Vagina (tissue), 2 donors: ENCODE results near the gene FFAR3. TPM values are rescaled to one million over a fixed set of nuclear protein-coding genes. Genes with fewer than 3 reads are reported as not detected.

Source experiments
- DNase-seq, 2 donors: peaks; one replicate each; pipeline ENCODE4 v3.0.0-alpha.2; 2017; ENCODE audit errors: extremely low spot score in 2 of 2
- H3K27ac ChIP-seq: fragments of 200-600 bp; sonication (generic); one replicate; pipeline ENCODE4 v1.5.1; 2019
- H3K27me3 ChIP-seq: fragments of 200-600 bp; sonication (generic); one replicate; pipeline ENCODE4 v1.5.1; 2019
- H3K36me3 ChIP-seq, 2 donors: fragments of 200-600 bp; sonication (generic); one replicate each; pipeline ENCODE4 v1.5.1; 2017 to 2019
- H3K4me1 ChIP-seq: fragments of 200-600 bp; sonication (generic); one replicate; pipeline ENCODE4 v1.5.1; 2019
- H3K4me3 ChIP-seq, 2 donors: fragments of 200-600 bp; sonication (generic); 1 replicate in 1 of 2; 2 replicates in 1 of 2; pipeline ENCODE4 v1.5.1; 2016 to 2019
- H3K9me3 ChIP-seq: fragments of 200-600 bp; sonication (generic); one replicate; pipeline ENCODE4 v1.5.1; 2019
- CTCF ChIP-seq, 3 experiments: fragments of 450-650 bp in 2 of 3; fragments of 200-600 bp in 1 of 3; sonication (generic) in 1 of 3; IDR thresholded peaks; one replicate each; pipeline ENCODE4 v1.5.1; 2017 to 2019; ENCODE audit warnings: antibody characterized with exemption in 3 of 3, mild to moderate bottlenecking in 2 of 3, moderate library complexity in 2 of 3
- POLR2A ChIP-seq, 2 donors: fragments of 450-650 bp; IDR thresholded peaks; one replicate each; pipeline ENCODE4 v1.6.1; 2017; ENCODE audit warnings: antibody characterized with exemption in 2 of 2, mild to moderate bottlenecking in 2 of 2, moderate library complexity in 2 of 2
- POLR2AphosphoS5 ChIP-seq, 2 donors: sonication (generic); formaldehyde crosslinking; IDR thresholded peaks; one replicate each; pipeline ENCODE4 v1.9.0; 2017; ENCODE audit warnings: antibody characterized with exemption in 2 of 2, mild to moderate bottlenecking in 2 of 2, low read depth in 1 of 2; ENCODE audit not compliant: insufficient read depth in 1 of 2
- intact Hi-C: fragments of 100-400 bp; cut with DNase I; formaldehyde crosslinking; loops from one replicate; pipeline ENCODE4 v1.15.1; 2023
- total RNA-seq: library from RNA; depleted of rRNA; stranded (reverse); fragments of >200 nt; gene quantifications from one replicate; pipeline ENCODE4 v1.2.3, GENCODE V29; 2016

The FFAR3 gene
- total RNA-seq, 1 donor from 2014 or later = not detected

- Histone ChIP-seq H3K27ac (no peak overlapping the region), H3K36me3 (no peaks in the 10 kb centered on the region), H3K4me1 (no peaks in the 10 kb centered on the region), H3K4me3 (no peak overlapping the region), H3K27me3 (no peaks in the 10 kb centered on the region), H3K9me3 (no peaks in the 10 kb centered on the region)
- intact Hi-C loops = no loop called here
- DNase-seq = peak; percentile 44 to 77
- TF ChIP-seq CTCF (IDR thresholded peaks at IDR 0.05) = no peak
Measured at GRCh38 chr19:35346193-35347052, 11.8 kb upstream of the FFAR3 start.

- DNase-seq = peak; percentile 19 to 22
- Histone ChIP-seq H3K4me1 (no peaks in the 10 kb centered on the region), H3K36me3 (no peaks in the 10 kb centered on the region), H3K4me3 (no peak within 1 kb of the TSS), H3K9me3 (no peaks in the 10 kb centered on the region), H3K27ac (no peak within 1 kb of the TSS), H3K27me3 (no peaks in the 10 kb centered on the region)
- intact Hi-C loops = no loop called here
- TF ChIP-seq POLR2A (IDR thresholded peaks at IDR 0.05) = no peak
- TF ChIP-seq POLR2AphosphoS5 (IDR thresholded peaks at IDR 0.05; ENCODE audit: insufficient read depth in 1 of 2, low read depth in 1 of 2) = no peak
- TF ChIP-seq CTCF (IDR thresholded peaks at IDR 0.05) = no peak
Measured at GRCh38 chr19:35347171-35347929, 10.9 kb upstream of the FFAR3 start, which contains the start of gene FFAR1. FFAR1 (plus strand) TSS chr19:35347902; CDS start chr19:35351552, 3,650 bp downstream.

GRCh38 chr19:35347930-35348298, 10.3 kb upstream of the FFAR3 start:
- Histone ChIP-seq H3K4me3 (no peak overlapping the region), H3K9me3 (no peaks in the 10 kb centered on the region), H3K4me1 (no peaks in the 10 kb centered on the region), H3K27ac (no peak overlapping the region), H3K36me3 (no peaks in the 10 kb centered on the region), H3K27me3 (no peaks in the 10 kb centered on the region)
- DNase-seq = peak; percentile 11 to 34
- TF ChIP-seq POLR2AphosphoS5 (IDR thresholded peaks at IDR 0.05; ENCODE audit: insufficient read depth in 1 of 2, low read depth in 1 of 2) (no peak), POLR2A (IDR thresholded peaks at IDR 0.05) (no peak), CTCF (IDR thresholded peaks at IDR 0.05) (no peak)
- intact Hi-C loops = no loop called here

- DNase-seq = peak; percentile 44 to 90
- Histone ChIP-seq H3K27ac (no peak overlapping the region), H3K27me3 (no peaks in the 10 kb centered on the region), H3K9me3 (no peaks in the 10 kb centered on the region), H3K4me3 (no peak overlapping the region), H3K4me1 (no peaks in the 10 kb centered on the region), H3K36me3 (no peaks in the 10 kb centered on the region)
- TF ChIP-seq POLR2A (IDR thresholded peaks at IDR 0.05) (no peak), CTCF (IDR thresholded peaks at IDR 0.05) (no peak), POLR2AphosphoS5 (IDR thresholded peaks at IDR 0.05; ENCODE audit: insufficient read depth in 1 of 2, low read depth in 1 of 2) (no peak)
- intact Hi-C loops = no loop called here
Measured at GRCh38 chr19:35348911-35349611, 9.2 kb upstream of the FFAR3 start.
